HG03103 (cell line): ENCODE measurements around the gene HSPE1.
"Not testable (repeated sequence)": the region's sequence is repeated elsewhere in the genome, so short reads cannot be mapped to it uniquely, and the experiment has no call there.

Experiments
- ATAC-seq: cut with Tn5 transposase; IDR thresholded peaks from one replicate; pipeline ENCODE4 v1.9.1; 2021; ENCODE audit warnings: low read depth; ENCODE audit not compliant: unreplicated experiment

HSPE1 gene

DNA sequence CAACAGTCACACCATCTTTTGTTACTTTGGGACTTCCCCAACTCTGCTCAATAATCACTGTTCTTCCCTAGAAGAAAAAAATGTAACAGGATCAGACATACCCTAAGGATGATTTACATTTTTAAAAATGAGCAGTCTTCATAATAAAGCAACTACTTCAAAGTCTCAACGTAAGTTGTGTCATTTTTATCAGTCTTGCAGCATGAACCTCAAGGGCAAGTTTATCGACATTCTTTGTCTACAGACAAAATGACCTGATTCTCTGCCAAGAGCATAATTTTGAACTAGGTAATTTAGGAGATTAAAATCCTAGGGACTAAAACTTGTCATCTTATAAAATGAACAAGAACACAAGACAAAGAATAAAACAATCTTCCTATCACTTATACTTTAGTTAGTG lies 2.9 kb upstream of the HSPE1 start:
- ATAC-seq = no peak

DNA sequence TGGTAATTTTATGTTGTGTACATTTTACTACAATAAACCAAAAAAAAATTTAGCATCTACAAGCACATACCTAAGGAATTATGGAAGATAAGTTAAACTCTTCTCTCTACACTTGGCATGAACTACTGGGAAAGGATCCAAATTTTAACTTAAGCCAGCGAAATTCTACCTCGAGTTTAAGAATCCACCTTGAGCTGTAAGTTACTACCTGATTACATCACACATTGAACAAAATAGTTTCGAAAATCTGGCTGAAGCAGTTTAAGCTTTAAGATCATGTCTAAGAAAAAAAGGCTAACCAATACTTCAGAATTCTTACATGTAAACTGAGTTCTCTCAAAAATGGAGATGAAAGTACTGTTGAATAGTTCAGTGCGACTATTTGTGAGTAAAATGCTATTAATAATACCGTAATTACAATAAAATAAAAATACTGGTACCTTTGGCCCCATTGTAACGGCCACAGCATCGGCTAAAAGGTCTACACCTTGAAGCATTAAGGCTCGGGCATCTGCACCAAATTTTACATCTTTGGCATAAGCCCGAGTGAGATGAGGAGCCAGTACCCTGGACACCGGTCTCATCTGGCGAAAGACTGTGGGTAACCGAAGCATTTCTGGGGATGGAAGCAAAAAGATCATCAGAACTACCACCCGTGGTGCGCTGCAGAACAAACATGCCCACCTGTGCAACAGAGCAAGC lies 1.8 kb upstream of the HSPE1 start:
- no peak for ATAC-seq

DNA sequence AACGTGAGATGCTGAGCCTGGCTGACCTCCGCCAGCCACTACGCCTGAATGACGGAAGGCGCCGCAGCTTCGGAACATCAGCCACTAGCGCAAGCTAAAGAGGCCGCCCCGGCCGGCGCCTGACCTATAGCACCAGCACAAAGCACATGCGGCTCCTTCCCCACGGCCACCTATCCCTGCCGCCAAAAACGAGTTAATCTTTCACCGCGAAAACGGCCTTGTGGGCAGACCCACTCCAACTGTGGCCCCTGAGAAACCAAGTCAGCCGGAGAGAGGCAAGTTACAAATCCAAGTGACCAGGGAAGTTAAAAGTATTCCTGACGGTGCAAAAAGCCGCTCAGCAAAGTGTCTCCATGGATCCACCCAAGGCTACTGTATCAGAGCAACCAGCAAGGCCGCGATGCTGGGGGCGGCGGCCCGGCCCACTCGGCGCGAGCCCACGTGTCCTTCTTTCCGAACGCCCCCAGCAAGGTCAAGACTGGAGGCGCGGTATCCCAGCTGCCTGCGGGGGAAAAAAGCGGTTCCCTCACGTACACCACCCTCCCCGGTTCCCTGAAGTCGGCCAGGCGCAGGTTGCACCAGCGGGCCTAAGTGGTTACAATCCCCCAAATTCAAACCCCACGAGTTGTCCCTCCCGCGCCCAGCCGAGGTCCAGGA lies 1.1 kb upstream of the HSPE1 start:
- ATAC-seq = peak; percentile 14

DNA sequence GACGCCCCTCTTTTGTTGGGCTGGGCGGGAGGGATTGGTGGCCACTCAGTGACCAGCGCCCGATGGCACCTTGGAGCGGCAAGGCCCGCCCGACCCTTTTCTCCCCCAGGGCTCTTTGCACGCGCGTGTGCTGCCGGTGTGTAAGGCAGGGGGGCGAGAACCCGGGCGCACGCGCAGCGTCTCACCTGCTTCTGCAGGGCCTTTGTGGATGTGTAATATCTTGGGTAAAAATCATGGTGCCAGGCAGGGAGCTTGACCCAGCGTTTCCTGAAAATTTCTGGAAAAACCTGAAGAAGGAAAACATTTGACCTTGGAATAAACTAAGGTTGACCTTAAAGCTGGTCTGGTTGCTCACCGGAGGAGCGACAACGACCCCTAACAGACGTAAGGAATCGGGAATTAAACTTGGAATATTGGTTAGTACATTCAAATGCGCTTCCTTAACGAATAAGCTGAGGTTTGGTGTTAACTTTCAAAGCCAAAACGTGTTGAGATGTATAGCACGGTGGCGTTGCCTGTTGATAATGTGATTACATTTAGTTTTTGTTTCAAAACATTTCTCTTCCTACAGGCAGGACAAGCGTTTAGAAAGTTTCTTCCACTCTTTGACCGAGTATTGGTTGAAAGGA lies 438 bp downstream of the HSPE1 start:
- ATAC-seq = peak; percentile 3

DNA sequence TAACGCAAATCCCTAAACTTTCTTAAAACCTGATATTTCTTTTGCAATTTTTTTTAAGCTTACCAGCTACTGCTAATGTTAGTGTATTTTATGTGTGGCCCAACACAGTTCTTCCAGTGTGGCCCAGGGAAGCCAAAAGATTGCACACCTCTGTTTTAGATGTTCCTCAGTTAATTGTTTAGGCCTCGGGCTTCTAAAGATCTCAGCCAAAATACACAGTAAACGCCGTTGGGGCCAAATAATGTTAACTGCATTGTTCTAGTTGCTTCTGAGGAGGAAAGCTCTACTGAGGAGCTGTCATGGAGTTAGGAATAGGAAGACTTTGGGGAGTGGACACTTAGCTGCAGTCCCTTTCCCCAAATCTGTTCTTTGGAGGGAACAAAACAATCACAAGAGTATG lies 2.0 kb downstream of the HSPE1 start:
- no peak for ATAC-seq

DNA sequence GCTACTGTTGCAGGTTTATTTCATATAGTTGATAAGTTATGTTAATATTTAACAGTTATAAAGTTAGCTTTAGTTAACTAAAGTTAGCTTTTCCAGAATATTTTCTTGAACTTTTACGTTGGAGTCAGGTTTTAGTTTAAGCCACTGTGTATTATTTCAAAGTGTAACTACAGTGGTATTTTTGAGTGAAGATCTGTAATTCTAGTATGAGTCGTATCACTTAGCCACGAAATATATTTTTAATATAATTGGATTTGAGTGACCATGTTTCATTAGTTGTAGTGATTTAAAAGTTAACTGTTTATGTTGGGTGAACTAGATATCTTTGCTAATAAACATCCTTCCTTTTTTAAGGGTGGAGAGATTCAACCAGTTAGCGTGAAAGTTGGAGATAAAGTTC lies 2.5 kb downstream of the HSPE1 start:
- no peak for ATAC-seq

DNA sequence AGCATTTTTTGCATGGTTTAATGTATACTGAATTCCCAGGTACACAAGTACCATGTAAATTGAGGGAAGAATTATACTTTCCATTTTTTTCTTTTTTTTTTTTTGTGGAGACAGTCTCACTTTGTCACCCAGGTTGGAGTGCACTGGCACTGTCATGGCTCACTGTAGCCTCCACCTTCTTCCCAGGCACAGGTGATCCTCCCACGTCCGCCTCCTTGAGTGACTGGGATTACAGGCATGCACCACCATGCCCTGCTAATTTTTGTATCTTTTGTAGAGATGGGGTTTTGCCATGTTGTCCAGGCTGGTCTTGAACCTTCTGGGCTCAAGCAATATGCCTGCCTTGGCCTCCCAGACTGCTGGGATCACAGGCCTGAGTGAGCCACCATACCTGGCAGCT lies 3.8 kb downstream of the HSPE1 start:
- no peak for ATAC-seq

DNA sequence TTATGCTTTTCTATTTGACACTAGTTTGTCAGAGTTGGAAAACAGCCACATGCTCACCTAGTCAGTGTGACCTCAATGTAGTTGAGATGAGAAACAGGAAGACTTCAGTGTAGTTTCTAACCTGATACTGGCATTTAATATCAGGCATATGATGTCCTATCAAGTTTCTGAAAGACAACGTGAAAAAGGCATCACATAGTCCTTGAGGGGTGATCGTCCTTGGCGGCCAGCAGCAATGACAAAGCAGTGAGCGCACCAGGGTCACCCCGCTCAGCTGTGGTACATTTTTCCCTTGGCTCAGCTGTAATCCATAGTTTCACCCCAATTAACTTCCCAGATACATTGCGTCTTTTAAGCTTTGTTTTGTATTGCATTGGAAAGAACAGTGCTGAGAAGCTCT lies 4.3 kb downstream of the HSPE1 start:
- ATAC-seq = no peak

DNA sequence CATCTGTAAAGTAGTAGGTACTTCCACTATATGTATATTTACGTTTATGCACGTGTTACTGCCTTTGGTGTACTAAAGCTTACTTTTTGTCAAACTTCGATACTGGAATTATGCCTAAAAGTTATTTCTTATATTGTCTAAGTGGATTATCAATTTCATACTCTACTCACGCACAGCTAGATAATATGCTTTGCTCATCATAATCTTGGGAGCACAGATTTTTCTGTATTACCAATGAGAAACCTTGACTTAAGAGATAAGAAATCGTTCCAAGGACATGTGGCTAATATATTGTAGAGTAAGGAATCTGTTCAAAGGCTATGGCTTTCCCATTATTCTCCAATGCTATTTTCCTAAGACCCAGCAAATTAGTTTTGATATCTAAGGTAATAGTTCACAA lies 6.5 kb downstream of the HSPE1 start:
- ATAC-seq = no peak

DNA sequence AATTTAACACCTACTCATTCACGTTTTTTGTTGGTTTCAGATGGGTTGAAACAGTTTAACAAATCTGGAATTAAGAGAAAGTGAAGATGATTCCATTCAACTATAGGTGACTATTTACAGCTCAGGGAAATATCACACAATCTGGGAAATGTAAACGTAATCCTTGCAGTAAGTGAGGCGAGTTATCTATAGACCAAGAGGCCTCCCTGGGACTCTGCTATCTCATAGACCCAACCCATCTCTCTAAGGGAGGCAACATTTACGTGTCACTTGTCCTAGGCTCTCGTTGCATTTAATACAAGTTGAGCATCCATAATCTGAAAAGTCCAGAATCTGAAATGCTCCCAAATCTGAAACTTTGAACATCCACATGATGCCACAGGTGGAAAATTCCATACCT lies 13.7 kb downstream of the HSPE1 start:
- no peak for ATAC-seq

DNA sequence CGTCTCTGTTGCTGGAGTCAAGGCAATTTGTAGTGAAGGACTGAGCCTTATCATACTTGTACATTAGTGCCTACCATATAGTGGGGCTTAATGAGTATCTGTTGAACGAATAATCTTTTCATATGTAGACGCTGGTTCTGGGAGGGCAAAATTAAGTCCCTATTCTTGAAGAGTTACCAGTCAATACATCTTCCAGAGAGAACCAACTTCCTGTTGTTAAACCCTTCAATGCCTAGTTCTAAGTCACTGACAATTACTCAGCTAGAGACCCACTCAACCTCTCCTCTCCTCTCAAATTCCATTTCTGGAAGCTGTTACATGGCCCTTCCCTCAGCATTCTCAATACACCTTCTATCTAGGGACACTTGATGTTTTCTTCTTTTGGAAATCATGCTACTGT lies 14.6 kb downstream of the HSPE1 start:
- ATAC-seq = no peak

DNA sequence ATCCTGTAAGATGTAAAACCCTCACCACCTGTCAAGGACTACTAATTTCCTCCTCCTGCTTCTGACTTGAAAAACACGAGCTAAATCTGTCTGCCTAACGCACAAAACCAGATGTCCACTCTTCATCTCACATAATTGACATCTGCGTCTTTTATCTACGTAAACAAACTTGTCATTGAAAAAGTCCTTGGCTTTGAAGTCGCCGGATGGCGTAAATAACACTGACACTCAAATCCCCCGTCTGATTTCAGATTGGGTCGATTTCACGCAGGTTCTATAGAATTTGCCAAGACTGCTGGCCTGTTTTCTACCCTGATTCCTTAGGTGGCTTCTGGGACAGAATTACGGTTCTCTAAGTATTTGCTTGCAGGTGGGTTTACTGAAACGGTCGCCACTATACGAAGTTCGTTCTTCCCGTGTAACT lies 15.1 kb downstream of the HSPE1 start:
- ATAC-seq = peak; percentile 2

DNA sequence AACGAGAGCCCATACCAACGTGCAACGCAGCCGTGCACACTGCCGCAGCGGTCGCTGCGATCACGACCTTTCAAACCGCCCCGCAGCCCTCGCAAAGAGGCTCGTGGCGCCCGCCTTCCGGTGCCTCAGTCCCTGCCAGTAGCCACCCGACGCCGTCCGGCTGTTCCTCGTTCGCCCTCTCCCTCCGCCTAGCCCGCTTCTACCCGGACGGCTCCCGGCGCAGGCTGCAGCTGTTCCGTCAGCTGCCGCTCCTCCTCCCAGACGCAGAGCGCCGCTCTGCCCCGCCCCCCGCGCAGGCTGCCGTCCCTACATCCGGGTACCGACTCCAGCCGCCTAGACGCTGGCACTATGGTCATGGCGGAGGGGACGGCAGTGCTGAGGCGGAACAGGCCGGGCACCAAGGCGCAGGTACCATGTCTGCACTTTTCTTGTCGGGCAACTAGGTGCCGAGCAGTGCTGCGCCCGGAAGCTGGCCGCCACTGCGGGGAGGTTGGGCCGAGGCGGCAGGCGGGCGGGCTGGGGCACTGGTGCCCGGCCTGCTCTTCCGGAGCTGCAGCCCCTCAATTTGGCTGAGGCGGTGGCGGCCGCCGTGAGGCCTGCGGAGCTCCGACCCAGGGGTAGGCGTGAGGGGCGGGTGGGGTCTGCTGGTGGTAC lies 15.7 kb downstream of the HSPE1 start, which contains the start of gene MOB4:
TSS of gene MOB4 (plus strand) at position 328 of the 654 bp plus-strand sequence. CDS start at position 349, 21 bp downstream.
- ATAC-seq = peak; percentile 90

DNA sequence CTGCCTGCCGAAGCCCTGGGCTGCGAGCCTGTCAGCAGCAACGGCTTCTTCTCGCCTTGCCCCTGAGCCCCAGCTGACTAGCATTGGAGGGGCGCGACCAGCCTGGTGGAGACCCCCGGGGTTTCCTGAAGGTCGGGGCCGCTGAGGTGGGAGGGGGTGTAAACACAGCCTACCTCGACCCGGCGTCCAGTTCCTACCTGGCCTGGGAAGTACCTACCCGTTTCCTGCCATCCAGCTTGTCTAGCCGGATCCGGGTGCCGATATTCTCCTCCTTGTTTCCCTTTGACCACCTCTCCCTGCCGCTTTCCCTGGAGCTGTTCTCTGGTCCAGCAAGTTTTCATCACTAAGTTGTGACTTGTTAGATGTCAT lies 16.2 kb downstream of the HSPE1 start:
- peak; percentile 4 for ATAC-seq

DNA sequence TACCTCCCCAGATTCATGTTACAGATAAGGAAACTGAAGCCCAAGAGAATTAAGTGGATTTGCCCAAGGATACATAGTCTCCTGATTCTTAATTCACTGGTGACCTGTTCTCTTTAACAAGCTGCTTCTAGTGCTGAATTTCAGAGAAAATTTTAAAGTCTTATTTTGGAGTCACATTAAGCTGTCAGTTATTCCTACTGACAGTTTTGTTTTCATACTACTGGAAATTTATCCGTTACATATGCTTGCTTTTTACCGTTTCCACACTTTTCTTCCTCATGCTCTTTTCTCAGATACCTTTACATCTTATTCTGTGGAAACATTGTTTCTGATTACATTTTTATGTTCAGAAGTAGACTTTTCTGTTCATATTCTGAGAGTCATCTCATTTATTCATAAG lies 17.0 kb downstream of the HSPE1 start:
- ATAC-seq = no peak

DNA sequence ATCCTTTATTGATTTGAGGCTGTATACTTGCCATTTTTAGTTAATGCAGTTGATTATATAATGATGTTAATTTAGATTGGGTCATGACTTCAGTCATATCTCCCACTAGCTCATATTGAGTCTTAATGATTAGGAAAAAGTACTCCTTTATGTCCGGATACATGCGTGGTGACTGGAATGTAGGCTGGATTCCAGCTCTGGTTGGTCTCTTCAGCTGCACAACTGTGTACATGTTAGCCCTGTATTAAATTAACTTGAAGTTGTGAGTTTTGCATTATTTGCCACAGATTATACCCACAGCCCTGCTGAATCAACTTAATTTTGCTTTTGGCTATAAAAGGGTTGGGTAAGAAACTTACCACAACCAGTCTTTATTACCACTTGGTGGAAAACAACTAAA lies 38.2 kb downstream of the HSPE1 start:
- no peak for ATAC-seq

DNA sequence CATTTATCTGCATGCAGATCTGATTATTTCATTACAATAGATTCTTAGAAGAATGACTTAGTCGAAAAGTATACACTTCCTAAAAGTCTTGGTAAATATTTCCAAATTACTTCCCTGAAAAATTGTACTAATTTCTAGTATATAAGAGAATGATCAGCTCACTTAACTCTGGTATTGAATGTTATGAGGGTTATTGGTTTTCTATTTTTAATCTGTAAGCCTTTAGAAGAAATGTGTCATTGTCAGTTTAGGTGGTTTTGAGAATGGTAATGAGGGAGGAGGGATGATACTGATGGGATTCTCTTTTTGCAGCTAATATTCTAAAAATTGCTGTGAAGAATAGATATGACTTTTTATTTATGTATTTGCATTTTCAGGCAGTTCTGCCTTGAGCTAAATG lies 39.6 kb downstream of the HSPE1 start:
- no peak for ATAC-seq

DNA sequence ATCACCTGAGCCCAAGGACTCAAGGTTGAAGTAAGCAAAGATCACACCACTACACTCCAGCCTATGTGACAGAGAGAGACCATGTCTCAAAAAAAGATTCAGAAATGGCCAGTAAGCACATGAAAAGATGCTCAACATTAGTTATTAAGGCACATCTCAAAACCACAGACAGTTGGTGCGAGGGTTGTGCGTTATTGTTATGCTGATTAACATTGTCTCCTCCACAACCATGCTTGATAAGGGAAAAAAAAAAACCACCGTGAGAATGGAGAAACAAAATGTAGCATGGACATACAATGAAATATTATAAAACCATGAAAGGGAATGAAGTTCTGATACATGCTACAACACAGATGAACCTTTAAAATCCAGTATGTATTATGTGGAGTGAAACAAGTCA lies 43.0 kb downstream of the HSPE1 start:
- ATAC-seq = no peak

DNA sequence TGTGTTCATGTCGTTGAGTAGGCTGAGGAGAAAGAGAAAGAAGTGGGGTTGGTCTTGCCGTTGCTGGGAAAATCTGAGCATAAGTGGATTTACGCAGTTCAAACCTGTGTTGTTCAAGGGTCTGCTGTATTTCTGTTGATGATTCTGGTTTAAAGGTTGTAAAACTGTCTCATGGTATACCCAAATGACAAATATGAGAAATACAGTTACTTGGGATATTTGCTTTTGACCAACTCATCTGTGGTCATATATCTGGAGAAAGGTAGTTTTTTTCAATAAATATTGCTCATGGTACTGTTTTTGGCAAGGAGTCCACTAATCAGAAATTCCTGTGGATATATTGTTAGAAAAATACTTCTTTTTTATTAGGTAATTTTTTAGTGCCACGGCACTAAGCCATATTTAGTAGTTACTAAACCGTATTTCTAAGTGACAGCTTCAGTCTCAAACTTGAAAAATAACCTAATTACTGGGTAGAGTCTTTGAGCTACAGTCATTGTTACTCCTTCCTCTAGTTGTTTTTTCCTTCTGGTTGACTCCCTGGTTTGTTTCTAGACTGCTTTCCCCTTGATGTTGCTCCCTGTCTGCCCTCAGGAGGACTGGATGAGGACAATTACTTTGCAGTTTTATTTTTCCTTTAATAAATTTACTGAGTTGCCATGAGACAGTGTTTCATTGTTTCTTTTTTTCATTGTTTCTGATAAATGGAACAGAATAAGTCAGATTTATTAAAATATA lies 47.2 kb downstream of the HSPE1 start:
- ATAC-seq = no peak

DNA sequence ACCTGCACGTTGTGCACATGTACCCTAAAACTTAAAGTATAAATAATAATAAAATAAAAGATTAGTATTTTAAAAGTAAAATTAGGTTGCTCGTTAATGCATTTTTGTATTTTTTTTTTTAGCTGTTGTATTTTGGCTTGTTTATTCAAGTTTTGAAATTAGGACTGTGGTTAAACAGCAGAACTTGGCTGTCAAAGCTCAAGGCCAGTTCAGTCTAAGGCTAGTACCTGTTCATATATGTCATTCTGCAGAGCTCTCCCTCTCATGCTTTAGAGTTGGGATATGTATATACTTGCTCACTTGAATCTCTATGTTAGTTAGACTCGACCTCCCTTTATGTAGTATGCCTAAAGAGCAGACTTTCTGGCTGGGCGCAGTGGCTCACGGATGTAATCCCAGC lies 48.4 kb downstream of the HSPE1 start:
- ATAC-seq = no peak

DNA sequence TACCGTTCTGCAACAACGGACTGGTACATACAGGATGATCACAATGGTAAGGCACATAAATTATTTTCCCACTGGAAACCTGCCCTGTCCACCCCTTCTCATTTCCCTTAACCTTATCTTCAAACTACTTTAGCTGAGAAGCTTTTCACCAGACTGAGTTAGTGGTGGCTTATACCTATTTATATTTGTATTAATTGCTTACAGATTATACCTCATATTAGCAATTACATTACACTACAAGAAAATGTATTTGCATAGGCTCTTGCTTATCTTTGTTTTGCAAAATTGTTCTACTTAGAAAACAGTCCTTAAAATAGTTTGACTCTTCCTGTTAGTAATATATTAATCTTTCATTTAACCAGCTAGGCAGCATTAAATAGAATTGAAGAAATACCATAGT lies 51.1 kb downstream of the HSPE1 start:
- ATAC-seq = not testable (repeated sequence)
